NT2/D1 (cell line): ENCODE data around the gene MAD2L1.

Experiments
- SUZ12 ChIP-seq: IDR thresholded peaks from 2 replicates; pipeline ENCODE4 v1.6.1; 2011; ENCODE audit not compliant: insufficient read length, insufficient read depth; ENCODE audit errors: extremely low read depth
- YY1 ChIP-seq: IDR thresholded peaks from 2 replicates; pipeline ENCODE4 v1.6.1; 2011; ENCODE audit not compliant: insufficient read length, insufficient read depth
- ZNF274 ChIP-seq: IDR thresholded peaks from 2 replicates; pipeline ENCODE4 v1.6.1; 2011; ENCODE audit warnings: mild to moderate bottlenecking, low read depth, low read length

GRCh38 chr4:120034913-120035312 lies 31.7 kb downstream of the MAD2L1 start:
- TF ChIP-seq ZNF274 (no peak), YY1 (no peak), SUZ12 (no peak)
